ENCODE results near the gene ADAMTS18. TPM values are rescaled to one million over a fixed set of nuclear protein-coding genes. Genes with fewer than 3 reads are reported as not detected.
"Not testable (repeated sequence)": the region's sequence is repeated elsewhere in the genome, so short reads cannot be mapped to it uniquely, and the experiment has no call there.

The ADAMTS18 gene
- total RNA-seq, 6 experiments from 2014 or later = not detected

DNA sequence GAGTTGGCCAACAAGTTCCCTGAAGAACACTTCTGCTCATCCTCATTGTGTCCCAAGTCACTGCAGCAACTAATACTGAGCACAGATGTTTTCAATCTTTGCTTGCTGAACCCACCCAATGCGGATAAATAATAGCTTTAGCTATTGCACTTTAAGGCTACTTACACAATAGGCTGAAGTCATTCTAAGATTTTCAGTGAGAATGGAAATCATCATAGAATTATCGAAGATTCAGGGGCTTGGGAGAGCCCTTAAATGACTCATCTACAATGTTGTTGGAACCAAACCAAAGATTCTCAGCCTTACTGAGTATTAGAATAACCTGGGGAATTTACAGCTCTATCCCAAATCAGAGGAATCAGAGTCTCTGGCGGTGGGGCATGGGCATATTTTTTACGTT is 184.4 kb downstream of the ADAMTS18 start:
- Mint-ChIP-seq H3K36me3 (ENCODE audit: low read depth) (no peaks in the 10 kb centered on the region), H3K9me3 (no peaks in the 10 kb centered on the region), H3K4me3 (no peak overlapping the region), H3K27ac (no peak overlapping the region), H3K27me3 (ENCODE audit: insufficient read depth) (peaks cover 4% of the 10 kb centered on the region), H3K4me1 (ENCODE audit: low read depth) (no peaks in the 10 kb centered on the region)
- DNase-seq = no peak
- TF ChIP-seq CTCF (IDR thresholded peaks at IDR 0.05) = no peak

GRCh38 chr16:77246150-77246549 is 188.7 kb downstream of the ADAMTS18 start:
- H3K9me3 Mint-ChIP-seq = no peaks in the 10 kb centered on the region
- no peak overlapping the region for H3K4me3 Mint-ChIP-seq
- H3K27ac Mint-ChIP-seq = no peak overlapping the region
- no peak for TF ChIP-seq CTCF (IDR thresholded peaks at IDR 0.05)
- DNase-seq = no peak
- peaks cover 6% of the 10 kb centered on the region for H3K27me3 Mint-ChIP-seq (ENCODE audit: insufficient read depth)
- no peaks in the 10 kb centered on the region for H3K4me1 Mint-ChIP-seq (ENCODE audit: low read depth)
- H3K36me3 Mint-ChIP-seq (ENCODE audit: low read depth) = no peaks in the 10 kb centered on the region

DNA sequence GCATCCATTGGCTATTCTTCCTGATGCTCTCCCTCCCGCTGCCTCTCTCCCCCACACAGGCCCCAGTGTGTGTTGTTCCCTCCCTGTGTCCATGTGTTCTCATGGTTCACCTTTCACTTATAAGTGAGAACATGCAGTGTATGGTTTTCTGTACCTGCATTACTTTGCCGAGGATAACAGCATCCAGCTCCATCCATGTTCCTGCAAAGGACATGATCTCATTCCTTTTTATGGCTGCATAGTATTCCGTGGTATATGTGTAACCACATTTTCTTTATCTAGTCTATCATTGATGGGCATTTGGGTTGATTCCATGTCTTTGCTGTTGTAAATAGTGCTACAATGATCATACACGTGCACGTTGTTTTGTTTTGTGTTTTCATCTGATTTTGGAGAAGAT is 192.4 kb downstream of the ADAMTS18 start:
- H3K36me3 Mint-ChIP-seq (ENCODE audit: low read depth); H3K4me1 Mint-ChIP-seq (ENCODE audit: low read depth); H3K27ac Mint-ChIP-seq; H3K9me3 Mint-ChIP-seq; DNase-seq; H3K4me3 Mint-ChIP-seq: not testable (repeated sequence)
- H3K27me3 Mint-ChIP-seq (ENCODE audit: insufficient read depth) = peaks cover 16% of the 10 kb centered on the region

DNA sequence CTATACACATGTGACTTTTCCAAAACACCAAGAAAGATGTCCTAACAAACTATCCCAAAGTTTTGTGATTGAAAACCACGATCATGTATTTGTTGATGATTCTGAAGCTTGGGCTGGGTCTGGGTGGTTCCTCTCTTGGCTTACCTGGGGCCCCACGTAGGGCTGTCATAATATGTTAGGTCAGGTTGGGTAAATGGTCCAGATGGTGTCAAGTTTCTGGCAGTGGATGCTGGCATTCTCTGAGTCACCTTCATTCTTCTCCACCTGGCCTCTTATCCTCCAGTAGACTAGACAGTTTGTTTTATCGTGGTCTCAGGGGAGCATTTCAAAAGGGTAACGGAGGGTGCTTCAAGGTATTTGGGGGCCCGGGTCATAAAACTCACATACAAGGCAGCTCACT is 196.2 kb downstream of the ADAMTS18 start:
- Mint-ChIP-seq H3K27me3 (ENCODE audit: insufficient read depth) (peaks cover 13% of the 10 kb centered on the region), H3K9me3 (no peaks in the 10 kb centered on the region), H3K4me1 (ENCODE audit: low read depth) (peaks cover 8% of the 10 kb centered on the region; the same call in 1 of the 2 replicates), H3K36me3 (ENCODE audit: low read depth) (no peaks in the 10 kb centered on the region), H3K4me3 (no peak overlapping the region), H3K27ac (no peak overlapping the region)
- no peak for DNase-seq
- TF ChIP-seq CTCF (IDR thresholded peaks at IDR 0.05) = no peak

- DNase-seq = peak; percentile 76
- Mint-ChIP-seq H3K4me1 (ENCODE audit: low read depth) (peaks cover 8% of the 10 kb centered on the region; the same call in 1 of the 2 replicates), H3K27ac (no peak overlapping the region), H3K36me3 (ENCODE audit: low read depth) (no peaks in the 10 kb centered on the region), H3K4me3 (peak overlapping the region; percentile 56), H3K27me3 (ENCODE audit: insufficient read depth) (peaks cover 11% of the 10 kb centered on the region), H3K9me3 (no peaks in the 10 kb centered on the region)
- peak; percentile 99 for TF ChIP-seq CTCF (IDR thresholded peaks at IDR 0.05)
Observed at GRCh38 chr16:77236063-77236511, 198.7 kb downstream of the ADAMTS18 start.

GRCh38 chr16:77234611-77235010 is 200.2 kb downstream of the ADAMTS18 start:
- Mint-ChIP-seq H3K27ac (no peak overlapping the region), H3K36me3 (ENCODE audit: low read depth) (no peaks in the 10 kb centered on the region), H3K4me1 (ENCODE audit: low read depth) (peaks cover 8% of the 10 kb centered on the region; the same call in 1 of the 2 replicates), H3K27me3 (ENCODE audit: insufficient read depth) (peaks cover 5% of the 10 kb centered on the region), H3K4me3 (no peak overlapping the region; the same call in 1 of the 2 replicates), H3K9me3 (no peaks in the 10 kb centered on the region)
- no peak for DNase-seq
- TF ChIP-seq CTCF (IDR thresholded peaks at IDR 0.05) = no peak
